Loucy (cell line): ENCODE data around the gene MLST8.

Source experiments
- H2AFZ ChIP-seq: fragments of 200-600 bp; sonication (generic); 2 replicates; pipeline ENCODE4 v1.6.0; 2016; ENCODE audit warnings: antibody characterized with exemption, mild to moderate bottlenecking, low read length, moderate library complexity
- H3F3A ChIP-seq: fragments of 200-600 bp; 2 replicates; pipeline ENCODE4 v1.6.0; 2016; ENCODE audit warnings: antibody characterized with exemption, low read depth, mild to moderate bottlenecking
- H3K27me3 ChIP-seq: fragments of 200-600 bp; sonication (generic); 2 replicates; pipeline ENCODE4 v1.6.1; 2014; ENCODE audit warnings: low read length, mild to moderate bottlenecking; ENCODE audit not compliant: insufficient read depth, poor library complexity, severe bottlenecking
- H3K36me3 ChIP-seq: fragments of 200-600 bp; sonication (generic); 2 replicates; pipeline ENCODE4 v1.6.1; 2016; ENCODE audit warnings: low read length; ENCODE audit not compliant: insufficient read depth
- H3K4me1 ChIP-seq: fragments of 200-600 bp; sonication (generic); 2 replicates; pipeline ENCODE4 v1.5.1; 2014; ENCODE audit warnings: low read length, mild to moderate bottlenecking; ENCODE audit not compliant: insufficient read depth, poor library complexity, severe bottlenecking
- H3K4me2 ChIP-seq: fragments of 200-600 bp; sonication (generic); 2 replicates; pipeline ENCODE4 v1.6.0; 2014; ENCODE audit warnings: antibody characterized with exemption, low read length, low read depth, mild to moderate bottlenecking; ENCODE audit not compliant: poor library complexity, severe bottlenecking
- H3K4me3 ChIP-seq: fragments of 200-600 bp; sonication (generic); 2 replicates; pipeline ENCODE4 v1.5.1; 2014; ENCODE audit warnings: low read length, mild to moderate bottlenecking, mixed read lengths; ENCODE audit not compliant: poor library complexity, severe bottlenecking
- H3K79me2 ChIP-seq: fragments of 200-600 bp; sonication (generic); 2 replicates; pipeline ENCODE4 v1.6.1; 2014; ENCODE audit warnings: low read length; ENCODE audit not compliant: insufficient read depth
- H3K9ac ChIP-seq: fragments of 200-600 bp; sonication (generic); 2 replicates; pipeline ENCODE4 v1.6.0; 2014; ENCODE audit warnings: mild to moderate bottlenecking, low read depth, low read length, moderate library complexity; ENCODE audit not compliant: poor library complexity, severe bottlenecking
- H3K9me2 ChIP-seq: fragments of 200-600 bp; sonication (generic); replicated peaks from 2 replicates; pipeline ENCODE4 v1.6.1; 2016; ENCODE audit warnings: low read depth, low read length, mixed read lengths
- H3K9me3 ChIP-seq: fragments of 200-600 bp; sonication (generic); 2 replicates; pipeline ENCODE4 v1.6.1; 2014; ENCODE audit warnings: mild to moderate bottlenecking, antibody characterized with exemption, low read length, low read depth; ENCODE audit not compliant: insufficient read depth
- H4K20me1 ChIP-seq: fragments of 200-600 bp; sonication (generic); 2 replicates; pipeline ENCODE4 v1.6.0; 2014; ENCODE audit warnings: antibody characterized with exemption, low read length, mild to moderate bottlenecking; ENCODE audit not compliant: insufficient read depth, poor library complexity, severe bottlenecking
- CTCF ChIP-seq: fragments of 200-600 bp; sonication (generic); conservative IDR thresholded peaks from 2 replicates; pipeline ENCODE4 v1.5.1; 2014; ENCODE audit warnings: mild to moderate bottlenecking, antibody characterized with exemption, low read length
- EZH2phosphoT487 ChIP-seq: fragments of 200-600 bp; IDR thresholded peaks from 2 replicates; pipeline ENCODE4 v1.6.1; 2018; ENCODE audit warnings: antibody characterized with exemption, mild to moderate bottlenecking, moderate library complexity, borderline replicate concordance

Gene MLST8

GRCh38 chr16:2205104-2205966 lies at the start of gene MLST8:
TSS of gene MLST8 (plus strand) at chr16:2205454. CDS start at chr16:2206086, 632 bp downstream.
- peak within 1 kb of the TSS; percentile 83 for H2AFZ ChIP-seq
- no peaks in the 10 kb centered on the region for H3K36me3 ChIP-seq
- TF ChIP-seq CTCF (no peak), EZH2phosphoT487 (no peak)

GRCh38 chr16:2155977-2156848 lies 49.0 kb upstream of the MLST8 start:
- Histone ChIP-seq H3K4me2 (peak overlapping the region; percentile 78), H3K27me3 (peaks cover 4% of the 10 kb centered on the region), H3K4me3 (peak overlapping the region; percentile 87), H3K36me3 (no peaks in the 10 kb centered on the region), H3K9ac (peak overlapping the region; percentile 82), H3K4me1 (peaks cover 5% of the 10 kb centered on the region), H3F3A (no peaks in the 10 kb centered on the region), H3K79me2 (peaks cover 82% of the 10 kb centered on the region), H3K9me3 (no peaks in the 10 kb centered on the region), H2AFZ (no peak overlapping the region), H4K20me1 (peaks cover 39% of the 10 kb centered on the region), H3K9me2 (no peaks in the 10 kb centered on the region)
- TF ChIP-seq CTCF (no peak), EZH2phosphoT487 (no peak)

More at GRCh38 chr16:2205104-2205966, at the start of gene MLST8:
- H3F3A ChIP-seq: no peaks in the 10 kb centered on the region
- H3K9me2 ChIP-seq: no peaks in the 10 kb centered on the region
- H3K4me2 ChIP-seq: peak within 1 kb of the TSS; percentile 87
- H3K9ac ChIP-seq: peak within 1 kb of the TSS; percentile 79
- H4K20me1 ChIP-seq: no peaks in the 10 kb centered on the region
- H3K9me3 ChIP-seq: no peaks in the 10 kb centered on the region
- H3K4me3 ChIP-seq: peak within 1 kb of the TSS; percentile 82
- H3K27me3 ChIP-seq: no peaks in the 10 kb centered on the region
- no peaks in the 10 kb centered on the region for H3K4me1 ChIP-seq
- H3K79me2 ChIP-seq: peaks cover 6% of the 10 kb centered on the region; the same call in 1 of the 2 replicates

- H3F3A ChIP-seq: no peaks in the 10 kb centered on the region
- no peak for TF ChIP-seq EZH2phosphoT487
- no peak for TF ChIP-seq CTCF
- H3K4me2 ChIP-seq: peak overlapping the region; percentile 78
- H3K9ac ChIP-seq: peak overlapping the region; percentile 82
- peaks cover 5% of the 10 kb centered on the region for H3K4me1 ChIP-seq
- peaks cover 35% of the 10 kb centered on the region for H4K20me1 ChIP-seq
- H3K4me3 ChIP-seq: peak overlapping the region; percentile 87
- no peaks in the 10 kb centered on the region for H3K9me2 ChIP-seq
- peaks cover 85% of the 10 kb centered on the region for H3K79me2 ChIP-seq
- no peaks in the 10 kb centered on the region for H3K9me3 ChIP-seq
- H3K36me3 ChIP-seq: no peaks in the 10 kb centered on the region
- H2AFZ ChIP-seq: no peak overlapping the region
- H3K27me3 ChIP-seq: peaks cover 4% of the 10 kb centered on the region
Measured at GRCh38 chr16:2156849-2157224, 48.4 kb upstream of the MLST8 start.
